ENCODE measurements around the gene IGFN1. TPM values are rescaled to one million over a fixed set of nuclear protein-coding genes. Genes with fewer than 3 reads are reported as not detected.

Gene IGFN1
- total and polyA plus RNA-seq, 2 of the 4 experiments (the other 2 are of a cell fraction), result 0.05 TPM; not detected in 1

DNA sequence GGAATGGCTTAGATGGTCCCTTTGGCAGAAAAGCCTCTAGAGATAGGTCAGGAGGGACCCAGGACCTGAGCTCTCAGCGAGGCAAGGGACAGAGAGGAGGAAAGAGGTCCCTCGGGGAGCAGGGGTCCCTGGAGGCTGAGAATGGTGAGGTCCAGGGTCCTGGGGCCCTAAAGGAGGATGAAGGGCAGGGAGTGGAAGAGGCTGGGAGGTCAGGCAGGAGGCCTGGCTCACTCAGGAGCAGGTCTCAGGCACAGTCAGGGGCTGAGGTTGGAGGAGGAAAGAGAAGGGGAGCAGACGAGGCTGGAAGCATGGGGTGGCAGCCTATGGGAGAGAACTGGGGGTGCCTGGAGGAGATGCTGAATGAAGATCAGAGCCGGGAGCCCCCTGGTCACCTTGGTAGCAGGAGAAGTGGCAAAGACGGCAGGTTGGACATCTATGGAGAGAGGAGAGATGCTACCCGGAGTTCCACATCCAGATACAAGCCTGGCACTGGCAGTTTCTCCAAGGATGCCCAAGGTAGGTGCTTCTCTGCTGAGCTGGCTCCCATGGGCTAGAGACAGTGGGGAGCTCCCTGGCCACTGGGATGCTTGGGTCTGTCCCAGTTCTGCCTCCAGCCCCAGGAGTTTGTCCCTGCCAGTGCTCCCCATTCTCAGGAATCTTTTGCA lies 22.6 kb downstream of the IGFN1 start:
- H3K9me1 ChIP-seq (ENCODE audit: insufficient read depth, low read length), result no peaks in the 10 kb centered on the region
- H3K4me1 ChIP-seq (ENCODE audit: control insufficient read depth, insufficient read depth, low read length), result no peaks in the 10 kb centered on the region
- H4K20me1 ChIP-seq (ENCODE audit: insufficient read depth, low read length), result no peaks in the 10 kb centered on the region
- in situ Hi-C loops (cut with MboI; ENCODE audit: low sequenced_read_pairs), result no loop called here
- no peak overlapping the region for H2AK5ac ChIP-seq (ENCODE audit: low read depth, low read length)
- ChIA-PET POLR2A (ENCODE audit: unreplicated experiment) (no interaction called here), CTCF (no interaction called here)
- TF ChIP-seq BHLHE40 (IDR thresholded peaks at IDR 0.05; ENCODE audit: low read depth, low read length) (no peak), MAZ (IDR thresholded peaks at IDR 0.05; ENCODE audit: borderline replicate concordance, low read depth, low read length) (no peak), FOS (IDR thresholded peaks at IDR 0.05; ENCODE audit: low read depth, low read length) (no peak), MXI1 (IDR thresholded peaks at IDR 0.05; ENCODE audit: borderline replicate concordance, low read depth, low read length) (no peak), CEBPB (IDR thresholded peaks at IDR 0.05; ENCODE audit: low read depth, low read length) (no peak)
- TF ChIP-seq, protein P1, sequence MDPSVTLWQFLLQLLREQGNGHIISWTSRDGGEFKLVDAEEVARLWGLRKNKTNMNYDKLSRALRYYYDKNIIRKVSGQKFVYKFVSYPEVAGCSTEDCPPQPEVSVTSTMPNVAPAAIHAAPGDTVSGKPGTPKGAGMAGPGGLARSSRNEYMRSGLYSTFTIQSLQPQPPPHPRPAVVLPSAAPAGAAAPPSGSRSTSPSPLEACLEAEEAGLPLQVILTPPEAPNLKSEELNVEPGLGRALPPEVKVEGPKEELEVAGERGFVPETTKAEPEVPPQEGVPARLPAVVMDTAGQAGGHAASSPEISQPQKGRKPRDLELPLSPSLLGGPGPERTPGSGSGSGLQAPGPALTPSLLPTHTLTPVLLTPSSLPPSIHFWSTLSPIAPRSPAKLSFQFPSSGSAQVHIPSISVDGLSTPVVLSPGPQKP (IDR thresholded peaks at IDR 0.05; ENCODE audit: borderline replicate concordance, low read depth, low read length), result no peak
- TF ChIP-seq, protein P2, sequence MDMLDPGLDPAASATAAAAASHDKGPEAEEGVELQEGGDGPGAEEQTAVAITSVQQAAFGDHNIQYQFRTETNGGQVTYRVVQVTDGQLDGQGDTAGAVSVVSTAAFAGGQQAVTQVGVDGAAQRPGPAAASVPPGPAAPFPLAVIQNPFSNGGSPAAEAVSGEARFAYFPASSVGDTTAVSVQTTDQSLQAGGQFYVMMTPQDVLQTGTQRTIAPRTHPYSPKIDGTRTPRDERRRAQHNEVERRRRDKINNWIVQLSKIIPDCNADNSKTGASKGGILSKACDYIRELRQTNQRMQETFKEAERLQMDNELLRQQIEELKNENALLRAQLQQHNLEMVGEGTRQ (IDR thresholded peaks at IDR 0.05; ENCODE audit: low read depth, low read length), result no peak
- no peak overlapping the region for H4K5ac ChIP-seq (ENCODE audit: low read depth, low read length)
- H2AFZ ChIP-seq (replicated peaks; ENCODE audit: low read length, poor library complexity), result no peak overlapping the region
- DNase-seq (no peak), ATAC-seq (ENCODE audit: low read depth) (no peak)
- no peak overlapping the region for H3K56ac ChIP-seq (ENCODE audit: extremely low read depth, insufficient read depth, low read length)
- no peak overlapping the region for H3K4me2 ChIP-seq (ENCODE audit: low read depth, low read length)
- no peak overlapping the region for H3K14ac ChIP-seq (replicated peaks; ENCODE audit: low read depth, low read length)
- H3K9ac ChIP-seq (ENCODE audit: low read depth, low read length), result no peak overlapping the region
- H4K8ac ChIP-seq (ENCODE audit: low read depth in 2 of 2, low read length in 2 of 2), result no peak overlapping the region
- no TSS peak for BruUV-seq (replicated peaks)
- no peak overlapping the region for H2BK5ac ChIP-seq (ENCODE audit: low read depth, low read length, poor library complexity, severe bottlenecking)
- H2AK9ac ChIP-seq (replicated peaks; ENCODE audit: low read depth, low read length, poor library complexity), result peak overlapping the region; percentile 52
- H3K23ac ChIP-seq (ENCODE audit: low read depth, low read length), result no peak overlapping the region
- no peak overlapping the region for H2BK15ac ChIP-seq (ENCODE audit: low read depth, low read length)
- H3K36me3 ChIP-seq (ENCODE audit: control insufficient read depth, insufficient read depth, low read length), result no peaks in the 10 kb centered on the region
- dilution Hi-C loops (cut with HindIII; ENCODE audit: low sequenced_read_pairs, unreplicated experiment), result no loop called here
- no peak overlapping the region for H2BK20ac ChIP-seq (ENCODE audit: low read depth, low read length)
- no peak overlapping the region for H2BK120ac ChIP-seq (ENCODE audit: low read depth, low read length)
- H3K79me1 ChIP-seq (ENCODE audit: low read depth in 1 of 2, low read length in 2 of 2), result no peaks in the 10 kb centered on the region
- H4K91ac ChIP-seq (ENCODE audit: insufficient read depth, low read depth, low read length), result no peak overlapping the region
- H3K27me3 ChIP-seq (ENCODE audit: control insufficient read depth, insufficient read depth, low read length), result peaks cover 67% of the 10 kb centered on the region
- no peak overlapping the region for H3K27ac ChIP-seq (ENCODE audit: insufficient read depth, low read length)
- H3K9me3 ChIP-seq (ENCODE audit: control insufficient read depth, insufficient read depth, low read length), result no peaks in the 10 kb centered on the region
- no peak overlapping the region for H3K4ac ChIP-seq (ENCODE audit: low read depth, low read length)
- 50% methylated on average over 2 of the region's 6 CpGs; no CpG with 5 or more reads in 1 of the 2 experiments for WGBS, 2 experiments (ENCODE audit: extremely low coverage in 2 of 2, insufficient read length in 1 of 2)
- no peak overlapping the region for H3K18ac ChIP-seq (ENCODE audit: low read depth, low read length)
- no peak overlapping the region for H3K4me3 ChIP-seq (ENCODE audit: insufficient read depth, low read depth, low read length)
- intact Hi-C loops (cut with micrococcal nuclease), result no loop called here
